Naive thymus-derived CD4-positive, alpha-beta T cell (primary cell): Measurements from ENCODE around the gene TRIM9. TPM values are rescaled to one million over a fixed set of nuclear protein-coding genes. Genes with fewer than 3 reads are reported as not detected.
"Not testable (repeated sequence)": the region's sequence is repeated elsewhere in the genome, so short reads cannot be mapped to it uniquely, and the experiment has no call there.

Source experiments
- ATAC-seq: fragments of 150-1000 bp; cut with Tn5 transposase; 2 replicates; pipeline ENCODE4 v1.10.0; 2021; ENCODE audit warnings: mild to moderate bottlenecking, moderate library complexity
- CTCF ChIA-PET: fragments of 350-600 bp; sonication (Branson Sonifier 250); formaldehyde crosslinking; loops from one replicate; lab custom pipeline; 2021; ENCODE audit warnings: antibody characterized with exemption; lab: Charles Lee
- POLR2A ChIA-PET: fragments of 350-600 bp; sonication (Branson Sonifier 250); formaldehyde crosslinking; loops from one replicate; lab custom pipeline; 2021; ENCODE audit warnings: antibody characterized with exemption, inconsistent platforms; lab: Charles Lee
- DNase-seq, 9 donors: peaks; one replicate each; pipeline versions ENCODE4 v3.0.0 to v3.0.0-alpha.2; 2020 to 2022; ENCODE audit warnings: mixed read lengths in 1 of 9
- H3K27ac ChIP-seq: one replicate; pipeline ENCODE4 v1.7.0; 2013; ENCODE audit warnings: mild to moderate bottlenecking, low read depth, low read length, moderate library complexity
- H3K27me3 ChIP-seq, 2 donors: one replicate each; pipeline ENCODE4 v1.7.0; 2013; ENCODE audit warnings: low read length in 2 of 2, mild to moderate bottlenecking in 2 of 2, moderate library complexity in 2 of 2; ENCODE audit not compliant: control insufficient read depth in 2 of 2, insufficient read depth in 2 of 2
- H3K36me3 ChIP-seq, 3 experiments: 1 replicate in 2 of 3; 2 replicates in 1 of 3; pipeline ENCODE4 v1.7.0; 2013; ENCODE audit warnings: low read length in 3 of 3, mild to moderate bottlenecking in 3 of 3, moderate library complexity in 1 of 3; ENCODE audit not compliant: insufficient read depth in 3 of 3, control insufficient read depth in 2 of 3
- H3K4me1 ChIP-seq, 2 donors: one replicate each; pipeline ENCODE4 v1.7.0; 2013; ENCODE audit warnings: low read length in 2 of 2, mild to moderate bottlenecking in 2 of 2, moderate library complexity in 1 of 2; ENCODE audit not compliant: control insufficient read depth in 2 of 2, insufficient read depth in 2 of 2
- H3K4me3 ChIP-seq: 2 replicates; pipeline ENCODE4 v1.7.0; 2013; ENCODE audit warnings: mild to moderate bottlenecking, low read length
- H3K9me3 ChIP-seq, 3 experiments: 1 replicate in 2 of 3; 2 replicates in 1 of 3; pipeline ENCODE4 v1.7.0; 2013; ENCODE audit warnings: low read length in 3 of 3; ENCODE audit not compliant: control insufficient read depth in 2 of 3
- H3K27ac Mint-ChIP-seq, 9 donors: one replicate each; pipeline ENCODE4 v1.8.0; 2020 to 2022; ENCODE audit warnings: mixed read lengths in 9 of 9, mild to moderate bottlenecking in 8 of 9, moderate library complexity in 5 of 9, inconsistent platforms in 2 of 9
- H3K27me3 Mint-ChIP-seq, 5 donors: one replicate each; pipeline ENCODE4 v1.8.0; 2021 to 2022; ENCODE audit warnings: mixed read lengths in 5 of 5, mild to moderate bottlenecking in 1 of 5
- H3K36me3 Mint-ChIP-seq, 5 donors: one replicate each; pipeline ENCODE4 v1.8.0; 2020 to 2022; ENCODE audit warnings: mixed read lengths in 5 of 5, mild to moderate bottlenecking in 3 of 5, inconsistent platforms in 1 of 5
- H3K4me1 Mint-ChIP-seq, 7 donors: one replicate each; pipeline ENCODE4 v1.8.0; 2020 to 2022; ENCODE audit warnings: mixed read lengths in 7 of 7, mild to moderate bottlenecking in 3 of 7, inconsistent platforms in 1 of 7
- H3K4me3 Mint-ChIP-seq, 10 donors: one replicate each; pipeline ENCODE4 v1.8.0; 2020 to 2022; ENCODE audit warnings: mild to moderate bottlenecking in 10 of 10, mixed read lengths in 10 of 10, moderate library complexity in 6 of 10, inconsistent platforms in 2 of 10
- H3K9me3 Mint-ChIP-seq, 11 donors: one replicate each; pipeline ENCODE4 v1.8.0; 2020 to 2022; ENCODE audit warnings: mixed read lengths in 11 of 11, mild to moderate bottlenecking in 4 of 11, inconsistent platforms in 1 of 11, moderate library complexity in 1 of 11
- intact Hi-C, 2 donors: fragments of 100-400 bp; cut with micrococcal nuclease; formaldehyde crosslinking; loops; one replicate each; pipeline ENCODE4 v1.15.1; 2023
- polyA plus RNA-seq, 2 donors: library from polyadenylated mRNA; unstranded; fragments of 300-500 nt; fragmentation: Illumina TruSeq; gene quantifications; one replicate each; pipeline ENCODE4 v1.2.3, GENCODE V29; 2021
- total RNA-seq, 6 experiments: library from RNA in 5 of 6; stranded (reverse) in 5 of 6; gene quantifications; 1 replicate in 5 of 6; 2 replicates in 1 of 6; pipeline ENCODE4 v1.2.3 and lab custom pipeline; 2021 to 2026

TRIM9 gene
- total and polyA plus RNA-seq, 7 experiments from 2014 or later: 0.04 to 1.7 (median 0.37) TPM

- Histone ChIP-seq H3K36me3 (no peaks in the 10 kb centered on the region), H3K27ac (no peak overlapping the region), H3K4me3 (peak overlapping the region; percentile 55), H3K27me3 (peaks cover 5 to 12% of the 10 kb centered on the region in 2 donors), H3K9me3 (no peaks in the 10 kb centered on the region), H3K4me1 (peaks cover 3 to 6% of the 10 kb centered on the region in 2 donors)
- Mint-ChIP-seq H3K27me3 (peaks cover 38 to 49% (median 42%) of the 10 kb centered on the region in 5 donors), H3K36me3 (peaks cover 0 to 12% (median 2%) of the 10 kb centered on the region in 5 donors), H3K4me1 (peaks cover 0 to 21% (median 12%) of the 10 kb centered on the region in 7 donors), H3K4me3 (peak overlapping the region; percentile 77 to 91 (median 86)), H3K9me3 (peaks cover 0 to 8% (median 0%) of the 10 kb centered on the region in 11 donors), H3K27ac (peak overlapping the region in 5 of 9 donors; percentile 3 to 47 (median 34))
- peak; percentile 26 for ATAC-seq
- ChIA-PET CTCF (no interaction called here), POLR2A (no interaction called here)
- intact Hi-C loops: no loop called here
- peak in 2 of 9 donors; percentile 0 to 11 for DNase-seq
Measured at GRCh38 chr14:50944647-50945413, 150.1 kb downstream of the TRIM9 start.

GRCh38 chr14:50943943-50944646, 150.8 kb downstream of the TRIM9 start, which contains the start of gene PYGL:
TSS of gene PYGL (minus strand) at chr14:50944483. CDS start at chr14:50944403, 80 bp downstream.
- CTCF ChIA-PET: no interaction called here

GRCh38 chr14:50943261-50943942, 151.5 kb downstream of the TRIM9 start:
- ATAC-seq (peak; percentile 13), DNase-seq (no peak)
- Histone ChIP-seq H3K4me3 (peak overlapping the region; percentile 55), H3K36me3 (no peaks in the 10 kb centered on the region), H3K9me3 (no peaks in the 10 kb centered on the region), H3K27ac (no peak overlapping the region), H3K27me3 (peaks cover 5 to 12% of the 10 kb centered on the region in 2 donors), H3K4me1 (peaks cover 3 to 6% of the 10 kb centered on the region in 2 donors)
- peak overlapping the region; percentile 48 to 90 (median 71) for H3K4me3 Mint-ChIP-seq
- intact Hi-C loops: no loop called here
- H3K27me3 Mint-ChIP-seq: peaks cover 45 to 53% (median 51%) of the 10 kb centered on the region in 5 donors
- no peak overlapping the region for H3K27ac Mint-ChIP-seq
- peaks cover 0 to 12% (median 2%) of the 10 kb centered on the region in 5 donors for H3K36me3 Mint-ChIP-seq
- ChIA-PET CTCF (no interaction called here), POLR2A (no interaction called here)
- H3K4me1 Mint-ChIP-seq: peaks cover 0 to 21% (median 12%) of the 10 kb centered on the region in 7 donors
- peaks cover 0 to 3% (median 0%) of the 10 kb centered on the region in 11 donors for H3K9me3 Mint-ChIP-seq

More at GRCh38 chr14:50943943-50944646, 150.8 kb downstream of the TRIM9 start, which contains the start of gene PYGL:
- peak within 1 kb of the TSS; percentile 55 for H3K4me3 ChIP-seq
- no peaks in the 10 kb centered on the region for H3K36me3 ChIP-seq
- Mint-ChIP-seq H3K36me3 (peaks cover 0 to 12% (median 2%) of the 10 kb centered on the region in 5 donors), H3K4me1 (peaks cover 0 to 21% (median 12%) of the 10 kb centered on the region in 7 donors), H3K27me3 (peaks cover 44 to 51% (median 47%) of the 10 kb centered on the region in 5 donors), H3K27ac (peak within 1 kb of the TSS in 5 of 9 donors; percentile 3 to 47 (median 34)), H3K9me3 (peaks cover 0 to 6% (median 0%) of the 10 kb centered on the region in 11 donors), H3K4me3 (peak within 1 kb of the TSS; percentile 77 to 91 (median 86))
- POLR2A ChIA-PET: no interaction called here
- H3K9me3 ChIP-seq: no peaks in the 10 kb centered on the region
- no peak within 1 kb of the TSS for H3K27ac ChIP-seq
- intact Hi-C loops: no loop called here
- peaks cover 5 to 12% of the 10 kb centered on the region in 2 donors for H3K27me3 ChIP-seq
- ATAC-seq (peak; percentile 78), DNase-seq (peak in 5 of 9 donors; percentile 6 to 47 (median 12))
- H3K4me1 ChIP-seq: peaks cover 3 to 6% of the 10 kb centered on the region in 2 donors

GRCh38 chr14:50941638-50942037, 153.3 kb downstream of the TRIM9 start:
- H3K27ac Mint-ChIP-seq, H3K9me3 ChIP-seq, H3K4me3 ChIP-seq, DNase-seq, H3K9me3 Mint-ChIP-seq, CTCF ChIA-PET, H3K36me3 ChIP-seq, ATAC-seq, POLR2A ChIA-PET, H3K4me1 ChIP-seq, H3K27ac ChIP-seq, intact Hi-C loops: not testable (repeated sequence)
- peaks cover 0 to 12% (median 2%) of the 10 kb centered on the region in 5 donors for H3K36me3 Mint-ChIP-seq
- peak overlapping the region in 1 of 10 donors; percentile 14 for H3K4me3 Mint-ChIP-seq
- peaks cover 0 to 21% (median 12%) of the 10 kb centered on the region in 7 donors for H3K4me1 Mint-ChIP-seq
- H3K27me3 Mint-ChIP-seq: peaks cover 45 to 60% (median 54%) of the 10 kb centered on the region in 5 donors
- H3K27me3 ChIP-seq: peaks cover 5 to 12% of the 10 kb centered on the region in 2 donors

- Mint-ChIP-seq H3K4me3 (peak overlapping the region in 1 of 10 donors; percentile 38), H3K9me3 (peaks cover 0 to 3% (median 0%) of the 10 kb centered on the region in 11 donors), H3K27me3 (peaks cover 45 to 60% (median 55%) of the 10 kb centered on the region in 5 donors), H3K27ac (no peak overlapping the region), H3K36me3 (peaks cover 0 to 12% (median 2%) of the 10 kb centered on the region in 5 donors), H3K4me1 (peaks cover 0 to 21% (median 12%) of the 10 kb centered on the region in 7 donors)
- ChIA-PET POLR2A (no interaction called here), CTCF (no interaction called here)
- ATAC-seq (no peak), DNase-seq (no peak)
- H3K4me3 ChIP-seq: no peak overlapping the region
- H3K36me3 ChIP-seq: no peaks in the 10 kb centered on the region
- intact Hi-C loops: no loop called here
- H3K27me3 ChIP-seq: peaks cover 5 to 12% of the 10 kb centered on the region in 2 donors
- no peaks in the 10 kb centered on the region for H3K9me3 ChIP-seq
- H3K4me1 ChIP-seq: peaks cover 3 to 6% of the 10 kb centered on the region in 2 donors
- no peak overlapping the region for H3K27ac ChIP-seq
Measured at GRCh38 chr14:50941151-50941550, 153.8 kb downstream of the TRIM9 start.

GRCh38 chr14:50937800-50938199, 157.1 kb downstream of the TRIM9 start:
- ChIA-PET POLR2A (no interaction called here), CTCF (no interaction called here)
- Mint-ChIP-seq H3K27me3 (peaks cover 38 to 59% (median 44%) of the 10 kb centered on the region in 5 donors), H3K9me3 (peaks cover 0 to 3% (median 0%) of the 10 kb centered on the region in 11 donors), H3K36me3 (peaks cover 0 to 12% (median 2%) of the 10 kb centered on the region in 5 donors), H3K4me3 (no peak overlapping the region), H3K27ac (no peak overlapping the region), H3K4me1 (peaks cover 0 to 6% (median 0%) of the 10 kb centered on the region in 7 donors)
- Histone ChIP-seq H3K27me3 (peaks cover 0 to 3% of the 10 kb centered on the region in 2 donors), H3K9me3 (no peaks in the 10 kb centered on the region), H3K4me3 (no peak overlapping the region), H3K4me1 (no peaks in the 10 kb centered on the region), H3K36me3 (no peaks in the 10 kb centered on the region), H3K27ac (no peak overlapping the region)
- intact Hi-C loops: no loop called here
- DNase-seq (no peak), ATAC-seq (no peak)
